ENCODE measurements around the gene IL17C. TPM values are rescaled to one million over a fixed set of nuclear protein-coding genes. Genes with fewer than 3 reads are reported as not detected.

The IL17C gene
- total and polyA plus RNA-seq, 2 of the 8 experiments (the other 6 are each of a cell fraction or from before 2014, with no cell fraction given) = 1.1 to 1.9 TPM

- H4K20me1 ChIP-seq (replicated peaks in 1 of 2; ENCODE audit: control insufficient read depth in 1 of 2, insufficient read depth in 2 of 2, low read length in 2 of 2) = peaks cover 2 to 13% of the 10 kb centered on the region in 2 experiments
- peak overlapping the region; percentile 48 to 56; a peak in 3 of 4 replicates for H3K4me2 ChIP-seq (ENCODE audit: insufficient read depth in 1 of 2, low read depth in 2 of 2, low read length in 2 of 2)
- H2AFZ ChIP-seq (ENCODE audit: low read length) = no peak overlapping the region
- peaks cover 0 to 3% (median 0%) of the 10 kb centered on the region in 4 experiments; a peak in 2 of 7 replicates for H3K4me1 ChIP-seq (replicated peaks in 1 of 4; ENCODE audit: control insufficient read depth in 3 of 4, insufficient read depth in 4 of 4, low read length in 3 of 4)
- ChIA-PET CTCF (ENCODE audit: partially characterized antibody) (interaction anchor here (2.2 kb wide), 1 partner anchor 11 kb away, joined by 11 read pairs; no protein-coding TSS in a partner anchor), POLR2A (ENCODE audit: partially characterized antibody) (no interaction called here)
- H3K23me2 ChIP-seq (ENCODE audit: low read depth, low read length) = peaks cover 7% of the 10 kb centered on the region; the same call in 1 of the 2 replicates
- no peaks in the 10 kb centered on the region for H3K9me3 ChIP-seq (ENCODE audit: insufficient read depth in 2 of 2, low read depth in 1 of 2, low read length in 1 of 2)
- no peak overlapping the region for H2BK120ac ChIP-seq (replicated peaks; ENCODE audit: low read depth, low read length)
- no peak overlapping the region for H3K9ac ChIP-seq (replicated peaks in 1 of 4; ENCODE audit: extremely low read depth in 1 of 4, low read depth in 3 of 4, low read length in 3 of 4)
- H3K79me1 ChIP-seq (ENCODE audit: low read depth, low read length) = peaks cover 2% of the 10 kb centered on the region
- no peak overlapping the region for H2BK20ac ChIP-seq (ENCODE audit: low read length)
- no peak overlapping the region for H3K27ac ChIP-seq (ENCODE audit: low read depth, low read length)
- 83% methylated on average over 10 of the region's 10 CpGs; no CpG with 5 or more reads in 1 of the 2 experiments for WGBS, 2 experiments (ENCODE audit: extremely low coverage in 1 of 2, insufficient coverage in 1 of 2, insufficient read length in 1 of 2, insufficient replicate concordance in 2 of 2, low coverage in 1 of 2, low lambda C conversion rate in 2 of 2, missing lambda C conversion rate in 1 of 2)
- H3K56ac ChIP-seq (replicated peaks; ENCODE audit: insufficient read length, low read depth, low read length) = no peak overlapping the region
- H4K8ac ChIP-seq (ENCODE audit: extremely low read depth, insufficient read depth, low read length) = no peak overlapping the region
- no peaks in the 10 kb centered on the region for H3K27me3 ChIP-seq (replicated peaks in 1 of 4; ENCODE audit: control insufficient read depth in 3 of 4, extremely low read depth in 1 of 4, insufficient read depth in 3 of 4, low read length in 3 of 4)
- H3K4ac ChIP-seq (replicated peaks; ENCODE audit: insufficient read length, low read depth, low read length) = no peak overlapping the region
- no peak overlapping the region for H3K18ac ChIP-seq (ENCODE audit: extremely low read depth, low read length)
- H3K36me3 ChIP-seq (ENCODE audit: control insufficient read depth in 2 of 4, insufficient read depth in 4 of 4, low read length in 3 of 4) = peaks cover 0 to 5% (median 0%) of the 10 kb centered on the region in 4 experiments; a peak in 1 of 8 replicates
- H4K91ac ChIP-seq (replicated peaks; ENCODE audit: insufficient read length, low read length) = no peak overlapping the region
- H2BK12ac ChIP-seq (ENCODE audit: low read depth, low read length) = no peak overlapping the region
- H2BK15ac ChIP-seq (ENCODE audit: low read length) = no peak overlapping the region
- FAIRE-seq (no peak), DNase-seq (ENCODE audit: low read depth in 1 of 2, low spot score in 2 of 2) (no peak)
- no peak overlapping the region for H2AK5ac ChIP-seq (ENCODE audit: low read depth, low read length)
- H4K5ac ChIP-seq (ENCODE audit: insufficient read length, low read depth, low read length) = no peak overlapping the region
- H3K14ac ChIP-seq (ENCODE audit: insufficient read length) = no peak overlapping the region
- H3K4me3 ChIP-seq (ENCODE audit: extremely low read depth in 1 of 4, insufficient read depth in 2 of 4, low read depth in 3 of 4, low read length in 4 of 4) = no peak overlapping the region; a peak in 1 of 8 replicates
- no peak overlapping the region for H3K23ac ChIP-seq (ENCODE audit: insufficient read length)
- no peak overlapping the region for H2BK5ac ChIP-seq (ENCODE audit: low read depth, low read length)
- H3K79me2 ChIP-seq (ENCODE audit: control insufficient read depth in 1 of 2, insufficient read depth in 2 of 2, low read length in 2 of 2) = peaks cover 0 to 41% of the 10 kb centered on the region in 2 experiments; a peak in 3 of 4 replicates
- TF ChIP-seq CTBP2 (IDR thresholded peaks at IDR 0.05; ENCODE audit: borderline replicate concordance, insufficient read depth, insufficient read length, low read length) = no peak
These were observed 23.1 kb downstream of the IL17C start for GRCh38 chr16:88661468-88661867.

All from H1 (cell line).